ENCODE measurements around the gene PHACTR1.

PHACTR1 gene

DNA sequence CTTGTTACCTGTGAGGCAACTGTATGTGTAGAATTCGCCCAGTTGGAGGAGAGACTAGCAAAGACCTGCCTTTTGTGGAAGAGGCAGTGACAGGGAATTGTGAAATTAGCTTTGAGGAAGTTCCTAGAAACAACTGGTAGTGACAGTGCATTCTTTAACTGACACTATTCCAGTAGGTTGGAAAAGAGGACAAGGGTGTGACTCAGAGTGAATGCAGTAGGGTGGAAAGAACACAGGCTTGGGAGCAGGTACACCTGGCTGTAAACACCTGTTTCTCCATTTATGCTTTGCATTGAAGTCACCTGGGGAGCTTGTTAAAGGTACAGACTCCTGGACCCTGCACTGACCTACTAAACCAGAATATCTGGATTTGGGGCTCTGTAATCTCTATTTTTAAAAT lies 295.7 kb downstream of the PHACTR1 start:
- ChIA-PET POLR2A (no interaction called here), CTCF (no interaction called here)
- DNase-seq (ENCODE audit: low read depth, low spot score), result no peak

GRCh38 chr6:13012977-13013680 lies 296.6 kb downstream of the PHACTR1 start:
- POLR2A ChIA-PET, result no interaction called here

More for the DNA sequence above, 295.7 kb downstream of the PHACTR1 start:
- no peak overlapping the region for H3K4me3 ChIP-seq (ENCODE audit: low read depth, low read length)
- TF ChIP-seq, protein P1, sequence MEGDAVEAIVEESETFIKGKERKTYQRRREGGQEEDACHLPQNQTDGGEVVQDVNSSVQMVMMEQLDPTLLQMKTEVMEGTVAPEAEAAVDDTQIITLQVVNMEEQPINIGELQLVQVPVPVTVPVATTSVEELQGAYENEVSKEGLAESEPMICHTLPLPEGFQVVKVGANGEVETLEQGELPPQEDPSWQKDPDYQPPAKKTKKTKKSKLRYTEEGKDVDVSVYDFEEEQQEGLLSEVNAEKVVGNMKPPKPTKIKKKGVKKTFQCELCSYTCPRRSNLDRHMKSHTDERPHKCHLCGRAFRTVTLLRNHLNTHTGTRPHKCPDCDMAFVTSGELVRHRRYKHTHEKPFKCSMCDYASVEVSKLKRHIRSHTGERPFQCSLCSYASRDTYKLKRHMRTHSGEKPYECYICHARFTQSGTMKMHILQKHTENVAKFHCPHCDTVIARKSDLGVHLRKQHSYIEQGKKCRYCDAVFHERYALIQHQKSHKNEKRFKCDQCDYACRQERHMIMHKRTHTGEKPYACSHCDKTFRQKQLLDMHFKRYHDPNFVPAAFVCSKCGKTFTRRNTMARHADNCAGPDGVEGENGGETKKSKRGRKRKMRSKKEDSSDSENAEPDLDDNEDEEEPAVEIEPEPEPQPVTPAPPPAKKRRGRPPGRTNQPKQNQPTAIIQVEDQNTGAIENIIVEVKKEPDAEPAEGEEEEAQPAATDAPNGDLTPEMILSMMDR (IDR thresholded peaks at IDR 0.05; ENCODE audit: insufficient read depth, low read length, missing control alignments), result no peak

DNA sequence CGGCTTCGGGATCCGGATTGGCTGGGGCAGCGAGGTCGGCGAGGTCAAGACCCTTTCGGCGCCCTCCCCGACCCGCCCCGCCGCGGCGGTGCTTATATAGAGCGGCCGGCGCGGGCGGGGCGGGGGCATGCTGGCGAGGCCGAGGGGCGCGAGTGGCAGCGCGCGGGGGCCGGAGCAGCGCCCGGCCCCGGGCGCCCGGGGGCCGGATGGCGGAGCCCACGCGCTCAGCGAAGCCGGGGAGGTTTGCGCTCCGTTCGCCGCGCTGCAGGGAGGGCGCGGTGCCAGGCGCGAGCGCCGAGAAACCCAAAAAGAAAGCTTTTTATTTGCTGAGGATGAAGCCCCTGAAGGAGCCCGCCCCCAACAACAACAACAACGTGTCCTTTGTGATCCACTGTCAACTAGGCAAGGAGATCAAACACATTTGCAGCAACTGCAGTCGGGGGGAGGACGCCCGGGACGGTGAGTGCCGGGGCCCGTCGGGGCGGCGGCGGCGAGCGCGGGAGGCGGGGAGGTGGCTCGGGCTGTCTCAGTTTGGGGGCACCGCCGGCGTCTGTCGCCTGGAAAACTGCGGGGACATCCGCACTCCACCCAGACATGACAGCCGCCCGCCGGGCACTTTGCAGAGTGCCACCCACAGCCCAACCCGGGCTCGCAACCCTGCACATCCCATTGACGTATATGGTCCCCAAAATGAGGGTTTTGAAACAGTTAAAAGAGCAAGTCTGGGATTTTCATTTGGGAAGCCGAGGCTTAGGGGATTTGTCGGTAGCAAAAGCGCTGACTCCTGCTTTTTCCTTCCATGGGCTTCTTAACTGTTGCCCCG lies 297.3 kb downstream of the PHACTR1 start:
- ChIA-PET POLR2A (no interaction called here), CTCF (no interaction called here)
- TF ChIP-seq, protein P1 (IDR thresholded peaks at IDR 0.05; ENCODE audit: insufficient read depth, low read length, missing control alignments), result no peak
- no peak for DNase-seq (ENCODE audit: low read depth, low spot score)
- H3K4me3 ChIP-seq (ENCODE audit: low read depth, low read length), result peak overlapping the region; percentile 33

More at GRCh38 chr6:13012977-13013680, 296.6 kb downstream of the PHACTR1 start:
- peak overlapping the region; percentile 12; the same call in 1 of the 2 replicates for H3K4me3 ChIP-seq (ENCODE audit: low read depth, low read length)
- CTCF ChIA-PET, result no interaction called here
- TF ChIP-seq, protein P1 (IDR thresholded peaks at IDR 0.05; ENCODE audit: insufficient read depth, low read length, missing control alignments), result no peak
- no peak for DNase-seq (ENCODE audit: low read depth, low spot score)

DNA sequence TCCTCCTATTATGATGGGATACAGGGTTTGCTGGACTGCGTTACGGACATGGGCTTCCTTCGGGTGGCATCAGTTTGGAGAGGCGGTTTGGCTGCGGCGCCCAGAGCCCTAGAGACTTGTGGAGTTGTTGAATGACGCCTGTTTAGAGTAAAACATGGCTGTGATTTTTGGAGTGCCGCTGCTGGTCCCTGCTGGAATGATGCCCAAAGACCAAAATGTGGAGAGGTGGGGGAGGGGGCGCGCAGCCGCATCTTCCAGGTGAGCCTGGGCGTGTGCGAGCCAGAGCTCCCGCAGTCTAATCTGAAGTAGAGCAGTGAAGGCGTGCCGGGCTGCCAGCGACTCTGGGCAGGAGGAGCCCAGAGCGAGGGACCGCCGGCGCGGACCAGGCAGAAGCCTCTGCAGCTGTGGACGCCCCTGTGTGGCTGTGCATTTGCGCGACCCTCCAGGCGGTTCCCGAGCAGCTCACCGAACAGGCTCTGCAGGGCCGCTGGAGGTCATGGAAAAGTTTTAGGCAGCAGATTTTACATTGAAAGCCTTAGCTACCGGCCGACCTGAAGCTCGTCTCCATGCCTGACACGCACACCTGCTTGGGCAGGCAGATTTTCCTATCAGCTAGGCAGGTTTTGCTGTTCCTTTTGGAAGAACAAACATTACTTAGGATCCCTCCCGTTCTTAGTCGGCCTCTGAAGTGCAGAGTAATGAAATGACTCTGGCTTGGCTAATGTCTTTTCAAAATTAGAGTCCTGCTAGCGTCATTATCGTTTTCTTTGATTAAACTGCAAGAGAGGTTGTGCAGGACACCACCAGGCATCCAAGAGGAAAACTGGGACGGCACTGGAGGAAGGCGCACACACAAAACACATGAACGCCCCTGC lies 298.2 kb downstream of the PHACTR1 start:
- TF ChIP-seq, protein P1 (IDR thresholded peaks at IDR 0.05; ENCODE audit: insufficient read depth, low read length, missing control alignments), result no peak
- CTCF ChIA-PET, result no interaction called here
- POLR2A ChIA-PET, result no interaction called here
- H3K4me3 ChIP-seq (ENCODE audit: low read depth, low read length), result no peak overlapping the region
- DNase-seq (ENCODE audit: low read depth, low spot score), result no peak

DNA sequence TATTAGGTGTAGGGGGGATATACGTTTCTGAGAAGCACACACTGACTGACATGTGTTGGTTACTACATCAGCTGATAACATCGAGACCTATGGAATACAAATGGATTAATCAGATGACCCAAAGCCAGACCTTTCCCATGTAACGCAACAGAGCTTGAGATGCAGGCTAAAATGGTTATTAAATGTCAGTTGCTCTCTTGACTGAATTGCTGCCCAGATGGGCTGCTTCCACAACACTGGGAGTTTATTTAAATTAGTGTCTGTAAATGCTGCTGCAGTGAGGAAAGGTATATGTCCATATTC lies 298.8 kb downstream of the PHACTR1 start:
- no peak for DNase-seq (ENCODE audit: low read depth, low spot score)
- no peak overlapping the region for H3K4me3 ChIP-seq (ENCODE audit: low read depth, low read length)
- CTCF ChIA-PET, result no interaction called here
- POLR2A ChIA-PET, result no interaction called here
- TF ChIP-seq, protein P1 (IDR thresholded peaks at IDR 0.05; ENCODE audit: insufficient read depth, low read length, missing control alignments), result no peak

DNA sequence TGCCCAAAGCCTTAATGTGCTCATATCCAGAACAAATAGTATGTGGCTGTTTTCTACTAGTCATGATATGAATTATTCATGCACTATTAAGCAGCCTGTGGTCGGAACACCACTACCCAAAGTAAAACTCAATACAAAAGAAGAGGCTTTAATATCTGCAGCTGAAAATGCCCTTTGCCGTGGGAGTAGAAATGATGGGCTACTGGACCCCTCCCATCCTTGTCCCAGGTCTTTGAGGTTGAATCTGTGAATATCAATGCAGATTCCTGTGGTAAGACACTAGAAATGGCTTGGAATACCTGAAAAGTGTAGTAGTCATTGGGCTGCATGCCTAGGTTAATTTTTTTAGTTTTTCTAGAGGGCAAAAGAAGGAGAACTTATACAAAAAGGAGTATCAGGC lies 308.0 kb downstream of the PHACTR1 start:
- TF ChIP-seq, protein P1 (IDR thresholded peaks at IDR 0.05; ENCODE audit: insufficient read depth, low read length, missing control alignments), result no peak
- no peak overlapping the region for H3K4me3 ChIP-seq (ENCODE audit: low read depth, low read length)
- CTCF ChIA-PET, result no interaction called here
- POLR2A ChIA-PET, result no interaction called here
- no peak for DNase-seq (ENCODE audit: low read depth, low spot score)
